Measurements from ENCODE around the gene BCKDHB.
"Not testable (repeated sequence)": the region's sequence is repeated elsewhere in the genome, so short reads cannot be mapped to it uniquely, and the experiment has no call there.

BCKDHB gene

DNA sequence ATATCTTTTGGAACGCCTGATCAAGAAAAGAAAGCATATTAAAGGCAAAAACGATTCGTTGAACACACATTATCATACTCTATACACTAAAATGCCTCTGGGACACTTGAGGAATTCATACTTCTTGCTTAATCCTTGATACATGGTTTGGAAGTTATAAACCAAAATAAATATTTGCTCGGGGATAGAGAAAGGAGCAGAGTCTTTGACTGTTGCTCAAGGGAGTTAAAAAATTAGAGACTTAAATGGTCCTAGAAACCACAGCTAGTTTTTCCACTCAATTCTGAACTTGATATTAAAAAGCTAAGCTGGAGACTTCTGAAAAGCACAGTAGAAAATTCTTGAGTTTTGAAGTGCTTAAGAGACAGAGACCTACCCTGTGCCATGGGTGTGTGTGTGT is 98.9 kb downstream of the BCKDHB start:
- Histone ChIP-seq H3K36me3 (ENCODE audit: insufficient read depth, low read length) (peaks cover 19% of the 10 kb centered on the region), H3K4me1 (ENCODE audit: insufficient read depth, low read length) (peaks cover 4% of the 10 kb centered on the region), H3K9me3 (ENCODE audit: insufficient read depth, low read depth, low read length) (no peaks in the 10 kb centered on the region), H3K27me3 (ENCODE audit: insufficient read depth, low read length) (no peaks in the 10 kb centered on the region), H3K27ac (ENCODE audit: low read depth, low read length) (no peak overlapping the region), H3K9ac (ENCODE audit: low read depth, low read length) (no peak overlapping the region), H3K4me3 (ENCODE audit: low read length) (no peak overlapping the region)
- WGBS, result 86% methylated on average over 4 of the region's 4 CpGs

DNA sequence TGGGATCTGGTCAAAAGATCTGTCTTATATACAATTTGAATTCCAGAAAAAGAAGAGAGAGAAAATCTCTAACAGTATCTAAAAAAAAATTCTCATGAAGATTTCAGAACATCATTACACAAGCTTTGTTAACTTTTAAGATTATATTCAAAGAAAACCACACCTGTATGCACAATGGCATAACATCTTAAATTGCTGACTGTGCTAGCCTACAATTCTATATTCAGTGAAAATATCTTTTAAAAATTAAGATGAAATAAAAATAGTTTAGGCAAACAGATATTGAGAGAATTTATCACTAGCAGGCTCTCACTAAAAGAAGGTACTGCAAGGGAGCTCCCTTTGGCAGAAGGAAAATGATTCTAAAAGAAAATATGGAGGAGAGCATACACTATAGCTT is 100.3 kb downstream of the BCKDHB start:
- no peaks in the 10 kb centered on the region for H3K27me3 ChIP-seq (ENCODE audit: insufficient read depth, low read length)
- H3K4me1 ChIP-seq (ENCODE audit: insufficient read depth, low read length), result peaks cover 14% of the 10 kb centered on the region
- peaks cover 19% of the 10 kb centered on the region for H3K36me3 ChIP-seq (ENCODE audit: insufficient read depth, low read length)
- H3K27ac ChIP-seq (ENCODE audit: low read depth, low read length), result no peak overlapping the region
- H3K9me3 ChIP-seq (ENCODE audit: insufficient read depth, low read depth, low read length), result no peaks in the 10 kb centered on the region
- H3K4me3 ChIP-seq (ENCODE audit: low read length), result no peak overlapping the region
- H3K9ac ChIP-seq (ENCODE audit: low read depth, low read length), result no peak overlapping the region

DNA sequence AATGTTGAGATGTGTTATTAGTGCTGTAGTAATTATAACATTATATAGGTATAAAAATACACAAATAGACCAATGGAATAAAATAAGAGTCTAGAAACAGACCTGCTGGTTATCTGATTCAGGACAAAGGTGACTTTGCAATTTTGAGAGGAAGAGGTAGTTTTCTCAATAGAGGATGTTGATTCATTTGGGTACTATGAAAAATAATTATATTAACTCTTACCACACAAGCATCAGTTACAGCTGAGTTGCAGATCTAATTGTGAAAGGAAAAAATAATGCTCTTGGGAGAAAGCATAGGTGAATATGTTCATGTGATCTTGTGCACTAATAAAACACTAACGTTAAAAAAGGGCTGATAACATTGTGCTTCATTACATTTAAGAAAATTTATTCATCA is 103.0 kb downstream of the BCKDHB start:
- no peaks in the 10 kb centered on the region for H3K27me3 ChIP-seq (ENCODE audit: insufficient read depth, low read length)
- H3K27ac ChIP-seq (ENCODE audit: low read depth, low read length), result no peak overlapping the region
- no peak overlapping the region for H3K4me3 ChIP-seq (ENCODE audit: low read length)
- no peak overlapping the region for H3K9ac ChIP-seq (ENCODE audit: low read depth, low read length)
- no CpG with 5 or more reads among the region's 1 CpG for WGBS
- 0 out of 2 replicates have a peak, but pooled peaks cover 5% of the 10 kb centered on the region for H3K36me3 ChIP-seq (ENCODE audit: insufficient read depth, low read length)
- no peaks in the 10 kb centered on the region for H3K9me3 ChIP-seq (ENCODE audit: insufficient read depth, low read depth, low read length)
- peaks cover 19% of the 10 kb centered on the region for H3K4me1 ChIP-seq (ENCODE audit: insufficient read depth, low read length)

DNA sequence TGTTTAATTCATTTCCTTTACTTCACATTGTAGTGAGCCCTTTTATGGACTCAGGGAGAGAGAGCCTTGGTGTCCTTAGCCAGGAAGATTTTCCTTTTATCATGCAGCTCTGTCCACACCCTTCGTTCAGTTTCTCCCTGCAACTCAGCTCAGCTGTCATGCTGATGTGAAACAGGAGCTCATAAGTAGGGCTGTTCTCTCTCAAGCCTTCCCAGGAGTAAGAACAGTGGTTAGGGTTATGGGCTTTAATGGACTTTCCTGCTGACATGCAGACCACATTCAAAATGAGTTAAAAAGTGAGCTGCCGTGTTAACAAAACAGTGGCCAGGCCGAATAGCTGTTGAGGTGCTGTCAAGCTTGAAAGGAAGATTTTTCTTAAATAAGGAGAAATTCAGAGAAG is 104.1 kb downstream of the BCKDHB start:
- Histone ChIP-seq H3K4me3 (ENCODE audit: low read length) (no peak overlapping the region), H3K9ac (ENCODE audit: low read depth, low read length) (no peak overlapping the region), H3K4me1 (ENCODE audit: insufficient read depth, low read length) (peaks cover 19% of the 10 kb centered on the region), H3K27me3 (ENCODE audit: insufficient read depth, low read length) (no peaks in the 10 kb centered on the region), H3K36me3 (ENCODE audit: insufficient read depth, low read length) (no peaks in the 10 kb centered on the region), H3K9me3 (ENCODE audit: insufficient read depth, low read depth, low read length) (no peaks in the 10 kb centered on the region), H3K27ac (ENCODE audit: low read depth, low read length) (no peak overlapping the region; the same call in 1 of the 2 replicates)
- WGBS, result 29% methylated on average over 3 of the region's 3 CpGs

DNA sequence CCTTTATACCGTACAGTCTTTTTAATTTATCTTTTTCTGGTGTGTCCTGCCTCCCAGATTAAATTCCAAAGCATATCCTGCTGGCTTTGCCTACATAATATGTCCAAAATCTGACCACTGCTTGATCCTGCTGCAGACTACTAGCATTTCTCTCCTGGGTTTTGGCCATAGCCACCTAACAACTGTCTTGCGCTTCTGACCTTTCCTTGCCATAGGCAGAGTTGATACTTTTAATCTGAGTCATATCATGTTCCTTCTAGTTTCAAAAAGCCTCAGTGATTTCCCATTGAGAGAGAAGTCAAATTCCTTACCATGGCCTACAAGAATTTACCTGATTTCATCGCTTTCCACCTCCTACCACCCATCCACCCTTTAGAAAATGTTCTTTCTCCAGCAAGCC is 104.8 kb downstream of the BCKDHB start:
- Histone ChIP-seq H3K9me3 (ENCODE audit: insufficient read depth, low read depth, low read length) (no peaks in the 10 kb centered on the region), H3K36me3 (ENCODE audit: insufficient read depth, low read length) (no peaks in the 10 kb centered on the region), H3K4me3 (ENCODE audit: low read length) (no peak overlapping the region), H3K4me1 (ENCODE audit: insufficient read depth, low read length) (peaks cover 19% of the 10 kb centered on the region), H3K27me3 (ENCODE audit: insufficient read depth, low read length) (no peaks in the 10 kb centered on the region), H3K9ac (ENCODE audit: low read depth, low read length) (no peak overlapping the region), H3K27ac (ENCODE audit: low read depth, low read length) (no peak overlapping the region)
- WGBS, result 93% methylated on average over 3 of the region's 3 CpGs

DNA sequence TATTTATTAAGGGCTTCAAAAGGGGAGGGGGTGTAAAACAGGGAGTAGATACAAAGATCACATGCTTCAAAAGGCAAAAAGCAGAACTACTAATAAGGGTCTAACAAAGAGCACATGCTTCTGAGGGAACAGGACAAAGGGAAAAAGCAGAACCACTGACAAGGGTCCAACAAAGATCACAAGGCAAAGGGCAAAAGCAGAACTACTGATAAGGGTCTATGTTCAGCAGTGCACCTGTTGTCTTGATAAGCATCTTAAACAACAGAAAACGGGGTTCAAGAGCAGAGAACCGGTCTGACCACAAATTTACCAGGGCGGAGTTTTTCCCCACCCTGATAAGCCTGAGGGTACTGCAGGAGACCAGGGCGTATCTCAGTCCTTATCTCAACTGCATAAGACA is 105.4 kb downstream of the BCKDHB start:
- H3K9ac ChIP-seq (ENCODE audit: low read depth, low read length); H3K4me3 ChIP-seq (ENCODE audit: low read length); H3K9me3 ChIP-seq (ENCODE audit: insufficient read depth, low read depth, low read length); H3K27me3 ChIP-seq (ENCODE audit: insufficient read depth, low read length); H3K36me3 ChIP-seq (ENCODE audit: insufficient read depth, low read length); H3K27ac ChIP-seq (ENCODE audit: low read depth, low read length): not testable (repeated sequence)
- peaks cover 19% of the 10 kb centered on the region for H3K4me1 ChIP-seq (ENCODE audit: insufficient read depth, low read length)
- 87% methylated on average over 4 of the region's 4 CpGs for WGBS

DNA sequence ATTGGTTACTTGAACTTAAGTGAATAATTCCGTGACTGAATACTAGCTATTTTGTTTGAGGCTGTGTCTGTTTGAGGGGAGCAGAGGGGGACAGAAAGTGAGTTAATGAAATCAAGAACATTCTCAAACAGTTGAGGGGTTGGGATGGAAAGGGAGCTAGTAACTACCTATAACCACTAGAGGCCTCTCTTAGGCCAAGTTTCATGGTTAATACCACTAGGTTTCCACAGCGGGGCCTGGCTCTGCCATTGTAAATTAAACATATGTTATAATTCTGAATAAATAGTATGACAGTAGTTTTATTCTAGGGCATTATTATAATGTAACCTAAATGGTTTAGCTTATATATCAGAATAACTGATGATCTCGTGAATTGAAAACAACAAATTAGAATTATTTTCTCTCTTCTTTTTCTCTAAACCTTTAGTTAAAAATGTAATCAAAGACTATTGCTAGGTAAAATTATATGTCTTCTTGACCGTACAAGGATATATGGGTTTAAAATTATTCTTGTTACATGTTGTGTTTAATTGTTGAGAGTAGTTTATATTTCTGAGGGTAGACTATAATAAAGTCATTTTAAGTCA is 108.1 kb downstream of the BCKDHB start:
- no peak overlapping the region for H3K4me3 ChIP-seq (ENCODE audit: low read length)
- WGBS, result 38% methylated on average over 2 of the region's 4 CpGs
- no peak overlapping the region for H3K27ac ChIP-seq (ENCODE audit: low read depth, low read length)
- no peaks in the 10 kb centered on the region for H3K27me3 ChIP-seq (ENCODE audit: insufficient read depth, low read length)
- H3K9me3 ChIP-seq (ENCODE audit: insufficient read depth, low read depth, low read length), result no peaks in the 10 kb centered on the region
- H3K36me3 ChIP-seq (ENCODE audit: insufficient read depth, low read length), result no peaks in the 10 kb centered on the region
- peaks cover 19% of the 10 kb centered on the region for H3K4me1 ChIP-seq (ENCODE audit: insufficient read depth, low read length)
- H3K9ac ChIP-seq (ENCODE audit: low read depth, low read length), result no peak overlapping the region

DNA sequence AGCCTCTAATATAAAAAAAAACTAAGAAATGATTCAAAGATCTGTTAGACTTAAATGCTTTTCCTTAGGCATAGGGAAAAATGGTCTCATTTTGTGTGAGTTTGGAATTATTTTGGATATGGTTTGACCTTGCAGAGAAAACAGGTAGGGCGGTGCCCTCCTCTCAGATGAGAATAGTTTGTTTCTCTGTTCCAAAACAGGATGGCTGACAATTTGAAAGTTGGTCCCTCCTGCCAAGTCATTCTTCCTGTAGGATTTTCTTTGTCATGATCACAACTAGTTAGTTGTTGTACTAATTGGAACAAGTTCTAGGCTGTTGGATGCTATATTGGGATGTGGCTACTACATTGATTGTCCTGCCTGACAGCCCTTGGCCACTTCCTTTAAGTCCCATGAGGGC is 108.6 kb downstream of the BCKDHB start:
- Histone ChIP-seq H3K4me1 (ENCODE audit: insufficient read depth, low read length) (peaks cover 18% of the 10 kb centered on the region), H3K27me3 (ENCODE audit: insufficient read depth, low read length) (no peaks in the 10 kb centered on the region), H3K9me3 (ENCODE audit: insufficient read depth, low read depth, low read length) (no peaks in the 10 kb centered on the region), H3K4me3 (ENCODE audit: low read length) (no peak overlapping the region), H3K36me3 (ENCODE audit: insufficient read depth, low read length) (no peaks in the 10 kb centered on the region), H3K9ac (ENCODE audit: low read depth, low read length) (no peak overlapping the region), H3K27ac (ENCODE audit: low read depth, low read length) (no peak overlapping the region)
- 69% methylated on average over 1 of the region's 1 CpG for WGBS

DNA sequence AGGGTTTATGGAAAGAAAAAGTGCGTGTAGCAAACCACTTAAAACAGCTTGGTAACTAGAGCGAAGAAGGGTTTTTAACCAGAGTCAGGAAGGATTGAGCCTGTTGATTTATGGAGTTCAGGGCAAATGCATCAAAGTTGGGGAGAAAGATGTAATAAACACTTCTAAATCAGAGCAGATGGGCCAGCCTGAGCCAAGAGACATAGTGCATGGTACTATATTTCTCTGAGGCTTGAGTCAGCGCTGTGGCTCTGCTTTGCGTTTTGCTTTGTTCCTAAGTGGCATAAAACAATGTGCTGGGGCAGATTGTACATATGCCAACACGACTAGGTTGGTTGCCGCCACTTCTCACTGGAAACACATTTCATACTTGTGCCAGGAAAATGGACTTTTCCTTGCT is 111.3 kb downstream of the BCKDHB start:
- Histone ChIP-seq H3K27me3 (ENCODE audit: insufficient read depth, low read length) (no peaks in the 10 kb centered on the region), H3K9me3 (ENCODE audit: insufficient read depth, low read depth, low read length) (no peaks in the 10 kb centered on the region), H3K9ac (ENCODE audit: low read depth, low read length) (no peak overlapping the region), H3K4me3 (ENCODE audit: low read length) (no peak overlapping the region), H3K27ac (ENCODE audit: low read depth, low read length) (no peak overlapping the region), H3K36me3 (ENCODE audit: insufficient read depth, low read length) (no peaks in the 10 kb centered on the region), H3K4me1 (ENCODE audit: insufficient read depth, low read length) (peaks cover 5% of the 10 kb centered on the region; the same call in 1 of the 2 replicates)
- 97% methylated on average over 6 of the region's 6 CpGs for WGBS

DNA sequence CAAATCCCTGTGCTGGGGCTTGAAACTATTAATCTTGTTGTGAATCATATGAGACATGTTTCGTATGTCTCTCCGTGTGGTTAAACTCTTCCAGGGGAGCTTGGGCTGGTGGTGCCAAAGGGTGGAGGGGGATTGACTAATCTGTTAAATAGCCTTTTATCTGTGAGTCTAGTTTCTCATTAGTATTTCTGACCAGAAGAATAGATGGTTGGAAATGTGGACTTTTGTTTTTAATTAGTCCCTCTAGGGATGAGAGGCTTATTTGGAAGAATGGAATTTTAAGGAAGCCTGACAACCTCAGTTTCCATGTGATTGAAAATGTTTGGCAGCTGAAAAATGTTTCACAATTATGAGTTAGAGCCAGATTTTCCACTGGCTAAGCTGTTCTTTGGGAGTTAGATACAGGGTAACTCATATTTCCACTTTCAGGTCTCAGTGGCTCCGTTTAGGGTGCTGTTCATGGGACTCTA is 117.3 kb downstream of the BCKDHB start:
- H3K4me3 ChIP-seq (ENCODE audit: low read length), result no peak overlapping the region
- no peaks in the 10 kb centered on the region for H3K9me3 ChIP-seq (ENCODE audit: insufficient read depth, low read depth, low read length)
- 89% methylated on average over 3 of the region's 3 CpGs for WGBS
- H3K36me3 ChIP-seq (ENCODE audit: insufficient read depth, low read length), result no peaks in the 10 kb centered on the region
- H3K4me1 ChIP-seq (ENCODE audit: insufficient read depth, low read length), result no peaks in the 10 kb centered on the region; the same call in 1 of the 2 replicates
- H3K27me3 ChIP-seq (ENCODE audit: insufficient read depth, low read length), result no peaks in the 10 kb centered on the region
- H3K27ac ChIP-seq (ENCODE audit: low read depth, low read length), result no peak overlapping the region
- H3K9ac ChIP-seq (ENCODE audit: low read depth, low read length), result no peak overlapping the region

DNA sequence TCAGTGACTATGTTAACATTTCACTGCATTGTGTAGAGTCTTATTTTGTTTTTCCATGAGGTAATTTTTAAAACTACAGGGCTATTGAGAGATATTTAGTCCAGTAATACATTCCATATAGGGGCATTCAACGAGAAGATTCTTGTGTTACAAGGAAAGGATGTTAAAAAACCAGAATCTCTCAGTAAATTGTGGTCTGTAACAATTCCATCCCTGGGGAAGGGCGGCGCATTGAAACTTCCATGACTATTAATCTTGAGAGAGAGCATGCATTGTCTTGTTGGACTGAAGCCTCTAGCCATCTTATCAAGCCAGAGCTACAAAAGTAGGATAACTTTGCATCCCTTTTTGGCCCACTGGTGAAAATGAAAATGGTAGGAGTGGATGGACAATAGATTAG is 119.7 kb downstream of the BCKDHB start:
- Histone ChIP-seq H3K9me3 (ENCODE audit: insufficient read depth, low read depth, low read length) (no peaks in the 10 kb centered on the region), H3K4me3 (ENCODE audit: low read length) (no peak overlapping the region), H3K27me3 (ENCODE audit: insufficient read depth, low read length) (no peaks in the 10 kb centered on the region), H3K9ac (ENCODE audit: low read depth, low read length) (no peak overlapping the region), H3K4me1 (ENCODE audit: insufficient read depth, low read length) (no peaks in the 10 kb centered on the region; the same call in 1 of the 2 replicates), H3K27ac (ENCODE audit: low read depth, low read length) (no peak overlapping the region), H3K36me3 (ENCODE audit: insufficient read depth, low read length) (no peaks in the 10 kb centered on the region; the same call in 1 of the 2 replicates)
- 92% methylated on average over 3 of the region's 3 CpGs for WGBS

DNA sequence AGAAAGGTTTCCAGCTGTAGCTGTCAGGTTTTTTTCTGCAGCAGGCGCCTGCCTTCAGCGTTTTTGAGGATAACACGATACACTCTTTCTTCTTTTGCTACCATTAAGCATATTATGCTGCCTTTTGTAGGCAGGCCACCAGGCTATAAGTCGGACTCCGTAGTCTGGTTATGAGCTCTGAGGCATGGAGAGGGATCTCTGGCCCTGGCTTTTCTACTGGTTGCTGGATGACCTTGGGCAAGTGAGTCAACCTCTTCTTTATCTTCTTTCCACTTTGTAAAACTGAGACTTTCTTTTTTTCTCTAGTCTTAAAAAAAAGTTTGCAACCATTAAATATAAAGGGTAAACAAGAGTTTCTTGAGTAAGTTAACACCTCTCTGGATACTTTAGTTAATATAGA is 120.2 kb downstream of the BCKDHB start:
- Histone ChIP-seq H3K4me1 (ENCODE audit: insufficient read depth, low read length) (no peaks in the 10 kb centered on the region; the same call in 1 of the 2 replicates), H3K4me3 (ENCODE audit: low read length) (no peak overlapping the region), H3K27me3 (ENCODE audit: insufficient read depth, low read length) (no peaks in the 10 kb centered on the region), H3K9ac (ENCODE audit: low read depth, low read length) (no peak overlapping the region), H3K27ac (ENCODE audit: low read depth, low read length) (no peak overlapping the region), H3K9me3 (ENCODE audit: insufficient read depth, low read depth, low read length) (no peaks in the 10 kb centered on the region), H3K36me3 (ENCODE audit: insufficient read depth, low read length) (no peaks in the 10 kb centered on the region; the same call in 1 of the 2 replicates)
- WGBS, result 96% methylated on average over 5 of the region's 5 CpGs
